Esophagus squamous epithelium (tissue), 5 donors: ENCODE measurements around the gene DENND1A. TPM values are rescaled to one million over a fixed set of nuclear protein-coding genes. Genes with fewer than 3 reads are reported as not detected.
"Not testable (repeated sequence)": the region's sequence is repeated elsewhere in the genome, so short reads cannot be mapped to it uniquely, and the experiment has no call there.

Experiments
- DNase-seq: peaks from one replicate; lab custom pipeline; 2025; lab: John Stamatoyannopoulos, UW
- H3K27ac ChIP-seq, 4 donors: fragments of 200-600 bp; sonication (generic); one replicate each; pipeline ENCODE4 v1.5.1; 2016 to 2019; ENCODE audit warnings: mild to moderate bottlenecking in 1 of 4
- H3K27me3 ChIP-seq, 4 donors: fragments of 200-600 bp; sonication (generic); 1 replicate in 3 of 4; 2 replicates in 1 of 4; pipeline versions ENCODE4 v1.5.1 to v1.6.0; 2017 to 2021; ENCODE audit warnings: antibody characterized with exemption in 1 of 4
- H3K36me3 ChIP-seq, 3 donors: fragments of 200-600 bp; sonication (generic); one replicate each; pipeline ENCODE4 v1.5.1; 2016 to 2019
- H3K4me1 ChIP-seq, 3 donors: fragments of 200-600 bp; sonication (generic); one replicate each; pipeline ENCODE4 v1.5.1; 2017 to 2019
- H3K4me3 ChIP-seq, 4 donors: fragments of 200-600 bp; sonication (generic); 1 replicate in 3 of 4; 2 replicates in 1 of 4; pipeline ENCODE4 v1.5.1; 2016 to 2019; ENCODE audit warnings: mild to moderate bottlenecking in 2 of 4, moderate library complexity in 1 of 4
- H3K9me3 ChIP-seq, 3 donors: fragments of 200-600 bp; sonication (generic); one replicate each; pipeline ENCODE4 v1.5.1; 2016 to 2019
- POLR2A ChIP-seq, 4 donors: fragments of 450-650 bp; IDR thresholded peaks; one replicate each; pipeline ENCODE4 v1.6.1; 2017; ENCODE audit warnings: antibody characterized with exemption in 4 of 4, mild to moderate bottlenecking in 4 of 4, moderate library complexity in 3 of 4
- WGBS, 2 donors: methylation state at CpG; one replicate each; pipeline ENCODE4 v1.1.5; 2018; 5-methylcytosine and 5-hydroxymethylcytosine counted together
- intact Hi-C: fragments of 100-400 bp; cut with DNase I; formaldehyde crosslinking; loops from one replicate; pipeline ENCODE4 v1.15.0; 2022
- total RNA-seq, 4 donors: library from RNA; depleted of rRNA; stranded (reverse); fragments of >200 nt; gene quantifications; one replicate each; pipeline ENCODE4 v1.1.0, GENCODE V29; 2016
- TF ChIP-seq, protein P1 (sequence below), 6 experiments: fragments of 450-650 bp in 4 of 6; fragments of 200-600 bp in 2 of 6; sonication (generic) in 2 of 6; IDR thresholded peaks; one replicate each; pipeline ENCODE4 v1.5.1; 2016 to 2019; ENCODE audit warnings: antibody characterized with exemption in 6 of 6, mild to moderate bottlenecking in 4 of 6, moderate library complexity in 4 of 6
- donor health status: DM: yes; HTN: yes; CAD: no.

Gene DENND1A
- total RNA-seq, 4 donors from 2014 or later = 5.3 to 16.0 (median 12.9) TPM

- peak overlapping the region; percentile 71 to 88 (median 82) for H3K27ac ChIP-seq
- H3K4me1 ChIP-seq = peaks cover 21 to 78% (median 29%) of the 10 kb centered on the region in 3 donors
Measured at GRCh38 chr9:123335986-123336329, 594.0 kb downstream of the DENND1A start.

GRCh38 chr9:123335193-123335985 is 594.5 kb downstream of the DENND1A start:
- no peak for DNase-seq
- intact Hi-C loops = no loop called here
- H3K27me3 ChIP-seq = no peaks in the 10 kb centered on the region
- TF ChIP-seq POLR2A (IDR thresholded peaks at IDR 0.05) = no peak
- TF ChIP-seq, protein P1, sequence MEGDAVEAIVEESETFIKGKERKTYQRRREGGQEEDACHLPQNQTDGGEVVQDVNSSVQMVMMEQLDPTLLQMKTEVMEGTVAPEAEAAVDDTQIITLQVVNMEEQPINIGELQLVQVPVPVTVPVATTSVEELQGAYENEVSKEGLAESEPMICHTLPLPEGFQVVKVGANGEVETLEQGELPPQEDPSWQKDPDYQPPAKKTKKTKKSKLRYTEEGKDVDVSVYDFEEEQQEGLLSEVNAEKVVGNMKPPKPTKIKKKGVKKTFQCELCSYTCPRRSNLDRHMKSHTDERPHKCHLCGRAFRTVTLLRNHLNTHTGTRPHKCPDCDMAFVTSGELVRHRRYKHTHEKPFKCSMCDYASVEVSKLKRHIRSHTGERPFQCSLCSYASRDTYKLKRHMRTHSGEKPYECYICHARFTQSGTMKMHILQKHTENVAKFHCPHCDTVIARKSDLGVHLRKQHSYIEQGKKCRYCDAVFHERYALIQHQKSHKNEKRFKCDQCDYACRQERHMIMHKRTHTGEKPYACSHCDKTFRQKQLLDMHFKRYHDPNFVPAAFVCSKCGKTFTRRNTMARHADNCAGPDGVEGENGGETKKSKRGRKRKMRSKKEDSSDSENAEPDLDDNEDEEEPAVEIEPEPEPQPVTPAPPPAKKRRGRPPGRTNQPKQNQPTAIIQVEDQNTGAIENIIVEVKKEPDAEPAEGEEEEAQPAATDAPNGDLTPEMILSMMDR (IDR thresholded peaks at IDR 0.05) = no peak
- H3K9me3 ChIP-seq = no peaks in the 10 kb centered on the region
- H3K4me3 ChIP-seq = no peak overlapping the region
- H3K27ac ChIP-seq = peak overlapping the region; percentile 71 to 88 (median 82)
- H3K36me3 ChIP-seq = no peaks in the 10 kb centered on the region
- 34 to 44% methylated on average over 6 to 9 of the region's 9 CpGs for WGBS, 2 donors
- peaks cover 20 to 74% (median 27%) of the 10 kb centered on the region in 3 donors for H3K4me1 ChIP-seq

More at GRCh38 chr9:123335986-123336329, 594.0 kb downstream of the DENND1A start:
- no peaks in the 10 kb centered on the region for H3K27me3 ChIP-seq
- intact Hi-C loops = no loop called here
- no peak overlapping the region for H3K4me3 ChIP-seq
- H3K36me3 ChIP-seq = no peaks in the 10 kb centered on the region
- TF ChIP-seq, protein P1 (IDR thresholded peaks at IDR 0.05) = no peak
- no peak for TF ChIP-seq POLR2A (IDR thresholded peaks at IDR 0.05)
- 37 to 40% methylated on average over 6 of the region's 6 CpGs for WGBS, 2 donors
- no peak for DNase-seq
- H3K9me3 ChIP-seq = no peaks in the 10 kb centered on the region

GRCh38 chr9:123334639-123335038 is 595.3 kb downstream of the DENND1A start:
- no peak overlapping the region for H3K4me3 ChIP-seq
- H3K9me3 ChIP-seq = no peaks in the 10 kb centered on the region
- H3K36me3 ChIP-seq = no peaks in the 10 kb centered on the region
- no peak for DNase-seq
- peaks cover 14 to 67% (median 20%) of the 10 kb centered on the region in 3 donors for H3K4me1 ChIP-seq
- intact Hi-C loops = no loop called here
- no peak for TF ChIP-seq POLR2A (IDR thresholded peaks at IDR 0.05)
- TF ChIP-seq, protein P1 (IDR thresholded peaks at IDR 0.05) = no peak
- WGBS, 2 donors = 75 to 84% methylated on average over 3 of the region's 3 CpGs
- no peaks in the 10 kb centered on the region for H3K27me3 ChIP-seq
- H3K27ac ChIP-seq = peak overlapping the region; percentile 9 to 88 (median 82)

DNA sequence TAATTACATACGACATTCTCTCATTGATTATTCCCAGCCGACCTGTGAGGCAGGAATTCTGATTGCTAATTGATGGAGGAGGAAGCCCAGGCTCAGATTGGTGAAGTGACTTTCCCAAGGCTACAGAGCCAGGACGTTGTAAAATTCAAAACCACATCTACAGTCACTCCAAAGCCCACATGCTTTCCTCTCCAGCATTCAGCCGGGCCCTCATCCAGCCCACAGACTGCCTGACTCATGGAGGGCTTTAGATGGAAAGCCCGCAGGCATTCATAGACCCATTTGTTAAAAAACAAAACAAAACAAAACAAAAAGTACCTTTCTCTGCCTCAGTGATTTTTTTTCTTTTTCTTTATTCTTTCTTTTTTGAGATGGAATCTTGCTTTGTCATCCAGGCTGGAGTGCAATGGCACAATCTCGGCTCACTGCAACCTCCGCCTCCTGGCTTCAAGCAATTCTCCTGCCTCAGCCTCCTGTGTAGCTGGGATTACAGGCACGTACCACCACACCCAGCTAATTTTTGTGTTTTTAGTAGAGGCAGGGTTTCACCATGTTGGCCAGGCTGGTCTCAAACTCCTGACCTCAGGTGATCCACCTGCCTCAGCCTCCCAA is 596.8 kb downstream of the DENND1A start:
- TF ChIP-seq, protein P1 (IDR thresholded peaks at IDR 0.05) = peak in 2 of 6 experiments; percentile 10 to 28
- H3K9me3 ChIP-seq, DNase-seq, H3K36me3 ChIP-seq, H3K4me3 ChIP-seq, intact Hi-C loops, H3K27me3 ChIP-seq: not testable (repeated sequence)
- Histone ChIP-seq H3K4me1 (peaks cover 20 to 68% (median 21%) of the 10 kb centered on the region in 3 donors), H3K27ac (peak overlapping the region; percentile 30 to 88 (median 70))
- WGBS, 2 donors = 20 to 41% methylated on average over 7 to 8 of the region's 8 CpGs
